NT2/D1 (cell line): ENCODE results near the gene SEMA3A.

Source experiments
- SUZ12 ChIP-seq: IDR thresholded peaks from 2 replicates; pipeline ENCODE4 v1.6.1; 2011; ENCODE audit not compliant: insufficient read length, insufficient read depth; ENCODE audit errors: extremely low read depth
- YY1 ChIP-seq: IDR thresholded peaks from 2 replicates; pipeline ENCODE4 v1.6.1; 2011; ENCODE audit not compliant: insufficient read length, insufficient read depth
- ZNF274 ChIP-seq: IDR thresholded peaks from 2 replicates; pipeline ENCODE4 v1.6.1; 2011; ENCODE audit warnings: mild to moderate bottlenecking, low read depth, low read length

DNA sequence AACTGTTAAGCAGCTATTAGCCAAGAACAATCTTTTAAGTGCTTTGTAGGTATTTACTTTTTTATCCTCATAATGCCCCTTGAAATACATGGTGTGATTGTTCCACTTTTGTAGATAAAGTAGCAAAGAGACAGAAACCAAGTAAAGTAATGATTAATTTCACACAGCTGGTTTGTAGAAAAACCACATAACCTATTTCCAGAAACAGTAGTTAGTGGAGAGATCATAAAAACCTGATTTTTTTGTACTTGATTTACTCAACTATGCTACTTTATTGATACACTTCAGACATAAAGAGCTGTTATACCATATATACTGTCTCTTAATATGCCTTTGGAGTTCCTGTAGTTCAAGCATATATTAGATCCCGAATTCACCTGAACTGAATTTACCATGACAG lies 118.4 kb downstream of the SEMA3A start:
- no peak for TF ChIP-seq ZNF274
- TF ChIP-seq SUZ12 = no peak
- TF ChIP-seq YY1 = no peak
